ENCODE measurements around the gene AGBL4.

The AGBL4 gene

DNA sequence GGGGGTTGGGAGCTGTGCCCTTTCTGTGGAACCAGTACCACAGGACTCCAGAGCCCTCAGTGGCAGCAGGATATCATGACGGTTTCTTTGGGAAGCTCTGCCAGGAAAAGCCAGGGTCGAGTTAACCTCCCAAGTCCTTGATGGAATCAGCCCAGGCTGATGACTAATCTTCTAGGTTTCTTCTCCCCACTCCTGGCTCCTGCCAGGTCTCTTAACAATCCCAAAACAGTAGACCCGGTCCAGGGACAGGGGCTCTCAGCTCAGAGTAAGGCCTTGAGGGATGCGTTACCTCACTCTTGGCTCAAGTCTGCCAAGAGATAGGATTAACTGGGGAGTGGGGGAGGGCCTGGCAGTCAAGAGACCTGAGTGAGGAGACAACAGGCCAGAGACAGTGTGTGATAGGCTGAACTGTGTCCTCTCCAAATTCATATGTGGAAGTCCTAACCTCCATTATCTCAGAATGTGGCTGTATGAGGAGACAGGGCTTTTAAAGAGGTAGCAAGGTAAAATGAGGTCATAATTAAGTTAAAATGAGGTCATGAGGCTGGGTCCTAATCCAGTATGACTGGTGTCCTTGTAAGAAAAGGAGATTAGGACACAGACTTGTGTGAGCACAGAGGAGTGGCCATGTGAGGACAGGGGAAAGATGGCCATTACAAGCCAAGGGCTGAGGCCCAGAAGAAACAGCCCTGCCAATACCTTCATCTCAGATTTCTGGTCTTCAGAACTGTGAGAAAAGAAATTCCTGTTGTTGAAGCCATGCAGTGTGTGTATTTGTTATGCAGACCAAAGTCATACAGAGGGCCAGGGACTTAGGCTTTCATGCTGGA is 1342.1 kb downstream of the AGBL4 start:
- Histone ChIP-seq H3F3A (ENCODE audit: insufficient read depth, low read length) (no peaks in the 10 kb centered on the region), H3K36me3 (ENCODE audit: insufficient read depth, low read length) (no peaks in the 10 kb centered on the region), H3K4me1 (ENCODE audit: insufficient read depth, low read length, severe bottlenecking) (no peaks in the 10 kb centered on the region), H3K27ac (ENCODE audit: low read depth, low read length, poor library complexity, severe bottlenecking) (no peak overlapping the region), H4K20me1 (ENCODE audit: insufficient read depth, low read length) (no peaks in the 10 kb centered on the region), H3K4me3 (ENCODE audit: low read depth, low read length, poor library complexity, severe bottlenecking) (no peak overlapping the region), H3K9me3 (ENCODE audit: low read length) (no peaks in the 10 kb centered on the region), H3K9me2 (ENCODE audit: low read depth, low read length) (no peaks in the 10 kb centered on the region), H3K27me3 (ENCODE audit: insufficient read depth, low read length) (no peaks in the 10 kb centered on the region; the same call in 1 of the 2 replicates), H3K79me2 (ENCODE audit: insufficient read depth, low read length) (no peaks in the 10 kb centered on the region), H3K4me2 (ENCODE audit: low read length) (no peak overlapping the region), H3K9ac (ENCODE audit: low read length) (no peak overlapping the region), H2AFZ (ENCODE audit: low read length) (no peak overlapping the region)
- TF ChIP-seq, protein P1, sequence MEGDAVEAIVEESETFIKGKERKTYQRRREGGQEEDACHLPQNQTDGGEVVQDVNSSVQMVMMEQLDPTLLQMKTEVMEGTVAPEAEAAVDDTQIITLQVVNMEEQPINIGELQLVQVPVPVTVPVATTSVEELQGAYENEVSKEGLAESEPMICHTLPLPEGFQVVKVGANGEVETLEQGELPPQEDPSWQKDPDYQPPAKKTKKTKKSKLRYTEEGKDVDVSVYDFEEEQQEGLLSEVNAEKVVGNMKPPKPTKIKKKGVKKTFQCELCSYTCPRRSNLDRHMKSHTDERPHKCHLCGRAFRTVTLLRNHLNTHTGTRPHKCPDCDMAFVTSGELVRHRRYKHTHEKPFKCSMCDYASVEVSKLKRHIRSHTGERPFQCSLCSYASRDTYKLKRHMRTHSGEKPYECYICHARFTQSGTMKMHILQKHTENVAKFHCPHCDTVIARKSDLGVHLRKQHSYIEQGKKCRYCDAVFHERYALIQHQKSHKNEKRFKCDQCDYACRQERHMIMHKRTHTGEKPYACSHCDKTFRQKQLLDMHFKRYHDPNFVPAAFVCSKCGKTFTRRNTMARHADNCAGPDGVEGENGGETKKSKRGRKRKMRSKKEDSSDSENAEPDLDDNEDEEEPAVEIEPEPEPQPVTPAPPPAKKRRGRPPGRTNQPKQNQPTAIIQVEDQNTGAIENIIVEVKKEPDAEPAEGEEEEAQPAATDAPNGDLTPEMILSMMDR (IDR thresholded peaks at IDR 0.05; ENCODE audit: low read length), result no peak
- no peak for TF ChIP-seq EZH2 (IDR thresholded peaks at IDR 0.05; ENCODE audit: borderline replicate concordance, low read length)

DNA sequence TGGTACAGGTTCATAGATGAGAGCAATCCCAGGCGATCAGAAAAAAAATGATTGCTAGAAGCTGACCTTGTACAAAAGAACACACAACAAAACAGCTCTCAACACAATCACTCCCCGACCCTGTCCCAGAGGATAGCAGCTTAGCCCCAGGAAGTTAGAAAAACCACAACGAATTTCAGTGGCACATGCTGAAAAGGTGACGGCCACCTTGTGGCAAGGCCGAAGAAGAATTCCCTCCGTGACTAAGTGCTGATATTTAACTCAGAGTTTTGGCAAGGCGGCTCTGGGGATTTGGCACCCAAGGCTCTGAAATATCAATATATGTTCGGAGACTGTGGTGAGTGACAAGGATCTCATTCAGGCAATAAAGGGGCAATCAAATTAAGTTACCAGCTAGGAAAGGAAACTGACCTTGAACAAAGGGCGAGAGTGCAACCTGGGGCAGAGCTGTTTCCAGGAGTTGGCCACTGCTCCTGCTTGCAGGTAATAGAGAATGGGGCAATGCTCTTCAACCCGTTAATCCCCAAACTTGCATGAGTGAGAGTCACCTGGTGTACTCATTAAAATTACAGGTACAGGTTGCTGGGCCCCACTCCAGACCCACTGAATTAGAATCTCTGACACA is 1343.2 kb downstream of the AGBL4 start:
- no peak overlapping the region for H3K4me2 ChIP-seq (ENCODE audit: low read length)

DNA sequence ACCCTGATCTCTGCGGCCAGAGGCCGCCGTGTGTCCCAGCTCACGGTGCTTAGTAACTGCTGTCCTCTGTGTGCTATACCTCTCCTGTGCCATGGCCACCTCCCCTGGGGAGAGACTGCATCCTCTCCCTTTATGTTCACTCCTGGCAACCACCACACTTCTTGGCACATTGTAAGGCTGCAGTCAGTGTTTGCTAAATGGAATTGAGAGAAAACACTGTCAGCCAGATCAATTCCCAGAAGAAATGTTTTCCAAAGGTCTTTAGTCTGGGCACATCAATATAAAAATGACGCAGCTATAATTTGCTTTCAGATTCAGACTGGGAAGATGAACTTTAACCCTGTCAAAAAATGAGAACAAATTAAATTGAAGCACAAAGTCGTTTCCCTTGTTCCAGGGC is 1343.9 kb downstream of the AGBL4 start:
- Histone ChIP-seq H3K4me3 (ENCODE audit: low read depth, low read length, poor library complexity, severe bottlenecking) (no peak overlapping the region), H3K4me1 (ENCODE audit: insufficient read depth, low read length, severe bottlenecking) (no peaks in the 10 kb centered on the region), H3K79me2 (ENCODE audit: insufficient read depth, low read length) (no peaks in the 10 kb centered on the region), H2AFZ (ENCODE audit: low read length) (no peak overlapping the region), H3K9me2 (ENCODE audit: low read depth, low read length) (no peaks in the 10 kb centered on the region), H3K27ac (ENCODE audit: low read depth, low read length, poor library complexity, severe bottlenecking) (no peak overlapping the region), H4K20me1 (ENCODE audit: insufficient read depth, low read length) (no peaks in the 10 kb centered on the region), H3K27me3 (ENCODE audit: insufficient read depth, low read length) (no peaks in the 10 kb centered on the region; the same call in 1 of the 2 replicates), H3K9ac (ENCODE audit: low read length) (no peak overlapping the region), H3K9me3 (ENCODE audit: low read length) (no peaks in the 10 kb centered on the region), H3K4me2 (ENCODE audit: low read length) (no peak overlapping the region), H3K36me3 (ENCODE audit: insufficient read depth, low read length) (no peaks in the 10 kb centered on the region), H3F3A (ENCODE audit: insufficient read depth, low read length) (no peaks in the 10 kb centered on the region)
- TF ChIP-seq EZH2 (IDR thresholded peaks at IDR 0.05; ENCODE audit: borderline replicate concordance, low read length), result no peak

More for the DNA sequence above, 1343.2 kb downstream of the AGBL4 start:
- Histone ChIP-seq H3K27ac (ENCODE audit: low read depth, low read length, poor library complexity, severe bottlenecking) (no peak overlapping the region), H3K4me3 (ENCODE audit: low read depth, low read length, poor library complexity, severe bottlenecking) (no peak overlapping the region), H3K36me3 (ENCODE audit: insufficient read depth, low read length) (no peaks in the 10 kb centered on the region), H3F3A (ENCODE audit: insufficient read depth, low read length) (no peaks in the 10 kb centered on the region), H3K27me3 (ENCODE audit: insufficient read depth, low read length) (no peaks in the 10 kb centered on the region; the same call in 1 of the 2 replicates), H3K9me3 (ENCODE audit: low read length) (no peaks in the 10 kb centered on the region), H2AFZ (ENCODE audit: low read length) (no peak overlapping the region), H3K9me2 (ENCODE audit: low read depth, low read length) (no peaks in the 10 kb centered on the region), H4K20me1 (ENCODE audit: insufficient read depth, low read length) (no peaks in the 10 kb centered on the region), H3K4me1 (ENCODE audit: insufficient read depth, low read length, severe bottlenecking) (no peaks in the 10 kb centered on the region), H3K9ac (ENCODE audit: low read length) (no peak overlapping the region), H3K79me2 (ENCODE audit: insufficient read depth, low read length) (no peaks in the 10 kb centered on the region)
- TF ChIP-seq EZH2 (IDR thresholded peaks at IDR 0.05; ENCODE audit: borderline replicate concordance, low read length), result no peak
- TF ChIP-seq, protein P1 (IDR thresholded peaks at IDR 0.05; ENCODE audit: low read length), result no peak

All from OCI-LY1 (cell line).